ENCODE data around the gene ZNF780B.

GRCh38 chr19:40055832-40056504 is at the start of gene ZNF780B:
- no peak for TF ChIP-seq EP300 (IDR thresholded peaks at IDR 0.05; ENCODE audit: borderline replicate concordance)
- peak; percentile 43 for TF ChIP-seq TAF1 (IDR thresholded peaks at IDR 0.05; ENCODE audit: low read depth)
- TF ChIP-seq YY1 (IDR thresholded peaks at IDR 0.05; ENCODE audit: low read depth), result no peak
- TF ChIP-seq, protein P1, sequence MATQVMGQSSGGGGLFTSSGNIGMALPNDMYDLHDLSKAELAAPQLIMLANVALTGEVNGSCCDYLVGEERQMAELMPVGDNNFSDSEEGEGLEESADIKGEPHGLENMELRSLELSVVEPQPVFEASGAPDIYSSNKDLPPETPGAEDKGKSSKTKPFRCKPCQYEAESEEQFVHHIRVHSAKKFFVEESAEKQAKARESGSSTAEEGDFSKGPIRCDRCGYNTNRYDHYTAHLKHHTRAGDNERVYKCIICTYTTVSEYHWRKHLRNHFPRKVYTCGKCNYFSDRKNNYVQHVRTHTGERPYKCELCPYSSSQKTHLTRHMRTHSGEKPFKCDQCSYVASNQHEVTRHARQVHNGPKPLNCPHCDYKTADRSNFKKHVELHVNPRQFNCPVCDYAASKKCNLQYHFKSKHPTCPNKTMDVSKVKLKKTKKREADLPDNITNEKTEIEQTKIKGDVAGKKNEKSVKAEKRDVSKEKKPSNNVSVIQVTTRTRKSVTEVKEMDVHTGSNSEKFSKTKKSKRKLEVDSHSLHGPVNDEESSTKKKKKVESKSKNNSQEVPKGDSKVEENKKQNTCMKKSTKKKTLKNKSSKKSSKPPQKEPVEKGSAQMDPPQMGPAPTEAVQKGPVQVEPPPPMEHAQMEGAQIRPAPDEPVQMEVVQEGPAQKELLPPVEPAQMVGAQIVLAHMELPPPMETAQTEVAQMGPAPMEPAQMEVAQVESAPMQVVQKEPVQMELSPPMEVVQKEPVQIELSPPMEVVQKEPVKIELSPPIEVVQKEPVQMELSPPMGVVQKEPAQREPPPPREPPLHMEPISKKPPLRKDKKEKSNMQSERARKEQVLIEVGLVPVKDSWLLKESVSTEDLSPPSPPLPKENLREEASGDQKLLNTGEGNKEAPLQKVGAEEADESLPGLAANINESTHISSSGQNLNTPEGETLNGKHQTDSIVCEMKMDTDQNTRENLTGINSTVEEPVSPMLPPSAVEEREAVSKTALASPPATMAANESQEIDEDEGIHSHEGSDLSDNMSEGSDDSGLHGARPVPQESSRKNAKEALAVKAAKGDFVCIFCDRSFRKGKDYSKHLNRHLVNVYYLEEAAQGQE (IDR thresholded peaks at IDR 0.05; ENCODE audit: low read depth), result no peak
- no peak for TF ChIP-seq CREB1 (IDR thresholded peaks at IDR 0.05; ENCODE audit: low read depth)
- no peak for TF ChIP-seq RAD21 (IDR thresholded peaks at IDR 0.05; ENCODE audit: low read depth)
- TF ChIP-seq FOXM1 (IDR thresholded peaks at IDR 0.05; ENCODE audit: borderline replicate concordance, low read depth), result no peak
- no peak for TF ChIP-seq EGR1 (IDR thresholded peaks at IDR 0.05)
- TF ChIP-seq CEBPB (IDR thresholded peaks at IDR 0.05), result no peak
- TF ChIP-seq TEAD4 (IDR thresholded peaks at IDR 0.05), result no peak
- TF ChIP-seq, protein P2, sequence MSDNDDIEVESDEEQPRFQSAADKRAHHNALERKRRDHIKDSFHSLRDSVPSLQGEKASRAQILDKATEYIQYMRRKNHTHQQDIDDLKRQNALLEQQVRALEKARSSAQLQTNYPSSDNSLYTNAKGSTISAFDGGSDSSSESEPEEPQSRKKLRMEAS (IDR thresholded peaks at IDR 0.05), result peak; percentile 69
- no peak for TF ChIP-seq TCF12 (IDR thresholded peaks at IDR 0.05; ENCODE audit: low read depth)
- no peak for TF ChIP-seq NFIC (IDR thresholded peaks at IDR 0.05)
